Lower lobe of right lung (tissue), 2 donors: ENCODE data around the gene SAMD14. TPM values are rescaled to one million over a fixed set of nuclear protein-coding genes. Genes with fewer than 3 reads are reported as not detected.

Experiments used
- ATAC-seq, 2 donors: fragments of 200-7000 bp; cut with Tn5 transposase; one replicate each; pipeline ENCODE4 v1.9.1; 2020 to 2022; ENCODE audit warnings: mild to moderate bottlenecking in 2 of 2, moderate library complexity in 2 of 2
- DNase-seq: peaks from one replicate; pipeline ENCODE4 v3.0.0-alpha.2; 2020
- H3K27ac ChIP-seq: fragments of 200-600 bp; one replicate; pipeline ENCODE4 v1.8.0; 2022
- H3K27me3 ChIP-seq: fragments of 200-600 bp; one replicate; pipeline ENCODE4 v1.8.0; 2022; ENCODE audit warnings: low read depth
- H3K36me3 ChIP-seq: fragments of 200-600 bp; one replicate; pipeline ENCODE4 v1.8.0; 2022; ENCODE audit warnings: mild to moderate bottlenecking
- H3K4me1 ChIP-seq: fragments of 200-600 bp; one replicate; pipeline ENCODE4 v1.8.0; 2022
- H3K4me3 ChIP-seq: fragments of 200-600 bp; one replicate; pipeline ENCODE4 v1.8.0; 2022; ENCODE audit warnings: mild to moderate bottlenecking
- H3K9me3 ChIP-seq: fragments of 200-600 bp; one replicate; pipeline ENCODE4 v1.8.0; 2022
- intact Hi-C: fragments of 100-400 bp; cut with DNase I; formaldehyde crosslinking; loops from one replicate; pipeline ENCODE4 v1.11.0; 2022
- total RNA-seq: library from RNA; stranded (reverse); fragmentation: NEBNext Ultra II Directional; extraction: Animal tissue kit (Norgen Biotek cat#: 25700); gene quantifications from one replicate; pipeline ENCODE4 v1.2.1, GENCODE V29; 2021
- TF ChIP-seq, protein P1 (sequence below): fragments of 200-600 bp; IDR thresholded peaks from one replicate; pipeline ENCODE4 v1.8.0; 2022; ENCODE audit warnings: antibody characterized with exemption, mild to moderate bottlenecking
- donor health status: DM: no; HTN: yes; CAD: no; lungs with severe emphysema.

The SAMD14 gene
- total RNA-seq, 1 donor from 2014 or later: 9.2 TPM

- H3K9me3 ChIP-seq: no peaks in the 10 kb centered on the region
- no peak overlapping the region for H3K4me3 ChIP-seq
- TF ChIP-seq, protein P1, sequence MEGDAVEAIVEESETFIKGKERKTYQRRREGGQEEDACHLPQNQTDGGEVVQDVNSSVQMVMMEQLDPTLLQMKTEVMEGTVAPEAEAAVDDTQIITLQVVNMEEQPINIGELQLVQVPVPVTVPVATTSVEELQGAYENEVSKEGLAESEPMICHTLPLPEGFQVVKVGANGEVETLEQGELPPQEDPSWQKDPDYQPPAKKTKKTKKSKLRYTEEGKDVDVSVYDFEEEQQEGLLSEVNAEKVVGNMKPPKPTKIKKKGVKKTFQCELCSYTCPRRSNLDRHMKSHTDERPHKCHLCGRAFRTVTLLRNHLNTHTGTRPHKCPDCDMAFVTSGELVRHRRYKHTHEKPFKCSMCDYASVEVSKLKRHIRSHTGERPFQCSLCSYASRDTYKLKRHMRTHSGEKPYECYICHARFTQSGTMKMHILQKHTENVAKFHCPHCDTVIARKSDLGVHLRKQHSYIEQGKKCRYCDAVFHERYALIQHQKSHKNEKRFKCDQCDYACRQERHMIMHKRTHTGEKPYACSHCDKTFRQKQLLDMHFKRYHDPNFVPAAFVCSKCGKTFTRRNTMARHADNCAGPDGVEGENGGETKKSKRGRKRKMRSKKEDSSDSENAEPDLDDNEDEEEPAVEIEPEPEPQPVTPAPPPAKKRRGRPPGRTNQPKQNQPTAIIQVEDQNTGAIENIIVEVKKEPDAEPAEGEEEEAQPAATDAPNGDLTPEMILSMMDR: no peak
- no peak overlapping the region for H3K27ac ChIP-seq
- peaks cover 18% of the 10 kb centered on the region for H3K4me1 ChIP-seq
- ATAC-seq: no peak
- intact Hi-C loops: no loop called here
- DNase-seq: no peak
- H3K27me3 ChIP-seq: no peaks in the 10 kb centered on the region
- H3K36me3 ChIP-seq: peaks cover 55% of the 10 kb centered on the region
Observed at GRCh38 chr17:50108556-50108955, 21.4 kb downstream of the SAMD14 start.

- Histone ChIP-seq H3K4me1 (peaks cover 18% of the 10 kb centered on the region), H3K27me3 (no peaks in the 10 kb centered on the region), H3K36me3 (peaks cover 55% of the 10 kb centered on the region), H3K27ac (no peak overlapping the region), H3K9me3 (no peaks in the 10 kb centered on the region), H3K4me3 (no peak overlapping the region)
- no peak for ATAC-seq
- intact Hi-C loops: no loop called here
- no peak for DNase-seq
- TF ChIP-seq, protein P1: no peak
Observed at GRCh38 chr17:50107790-50108414, 22.1 kb downstream of the SAMD14 start.

- H3K9me3 ChIP-seq: no peaks in the 10 kb centered on the region
- no peak overlapping the region for H3K27ac ChIP-seq
- no peaks in the 10 kb centered on the region for H3K27me3 ChIP-seq
- no peak overlapping the region for H3K4me3 ChIP-seq
- no peak for ATAC-seq
- TF ChIP-seq, protein P1: no peak
- H3K36me3 ChIP-seq: peaks cover 55% of the 10 kb centered on the region
- intact Hi-C loops: no loop called here
- DNase-seq: no peak
- H3K4me1 ChIP-seq: peaks cover 17% of the 10 kb centered on the region
Observed at GRCh38 chr17:50106393-50107131, 23.4 kb downstream of the SAMD14 start.

DNA sequence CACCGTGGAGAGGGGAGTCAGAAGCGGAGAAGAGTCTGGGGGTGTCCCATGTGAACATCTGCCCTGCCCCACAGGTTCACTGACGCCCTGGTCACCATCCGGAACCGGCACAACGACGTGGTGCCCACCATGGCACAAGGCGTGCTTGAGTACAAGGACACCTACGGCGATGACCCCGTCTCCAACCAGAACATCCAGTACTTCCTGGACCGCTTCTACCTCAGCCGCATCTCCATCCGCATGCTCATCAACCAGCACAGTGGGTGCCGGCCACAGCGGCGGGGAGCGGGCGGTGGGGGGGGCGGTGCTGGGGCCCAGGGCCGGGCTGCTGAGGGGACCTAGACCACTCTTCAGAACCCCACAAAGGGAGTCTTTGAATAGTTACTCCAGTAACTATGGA lies 24.1 kb downstream of the SAMD14 start:
- Histone ChIP-seq H3K27ac (no peak overlapping the region), H3K27me3 (no peaks in the 10 kb centered on the region), H3K9me3 (no peaks in the 10 kb centered on the region), H3K4me3 (no peak overlapping the region), H3K36me3 (peaks cover 57% of the 10 kb centered on the region), H3K4me1 (peaks cover 17% of the 10 kb centered on the region)
- intact Hi-C loops: no loop called here
- TF ChIP-seq, protein P1: no peak
- ATAC-seq (no peak), DNase-seq (no peak)

DNA sequence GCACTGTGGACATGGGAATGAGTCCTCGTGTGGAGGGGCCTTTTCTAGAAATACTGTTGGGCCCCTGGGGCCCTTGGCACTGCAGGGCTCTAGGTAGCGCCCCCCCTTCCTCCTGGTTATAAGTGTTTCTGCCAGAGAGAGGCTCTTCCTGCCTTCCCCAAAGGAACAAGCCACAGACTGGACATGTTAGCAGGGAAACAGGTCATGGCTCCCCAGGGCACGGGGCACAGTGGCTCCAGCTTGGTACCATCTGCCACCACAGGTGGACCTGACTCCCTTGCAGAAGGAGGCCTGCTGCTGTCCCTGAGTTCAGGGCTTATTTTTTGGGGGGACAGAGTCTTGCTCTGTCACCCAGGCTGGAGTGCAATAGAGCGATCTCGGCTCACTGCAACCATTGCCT lies 26.0 kb downstream of the SAMD14 start:
- Histone ChIP-seq H3K36me3 (peaks cover 58% of the 10 kb centered on the region), H3K4me1 (peaks cover 17% of the 10 kb centered on the region), H3K9me3 (no peaks in the 10 kb centered on the region), H3K27ac (no peak overlapping the region), H3K4me3 (no peak overlapping the region), H3K27me3 (no peaks in the 10 kb centered on the region)
- DNase-seq: no peak
- intact Hi-C loops: no loop called here
- TF ChIP-seq, protein P1: no peak
- ATAC-seq: no peak
